ENCODE results near the gene HOXA7.

Gene HOXA7

DNA sequence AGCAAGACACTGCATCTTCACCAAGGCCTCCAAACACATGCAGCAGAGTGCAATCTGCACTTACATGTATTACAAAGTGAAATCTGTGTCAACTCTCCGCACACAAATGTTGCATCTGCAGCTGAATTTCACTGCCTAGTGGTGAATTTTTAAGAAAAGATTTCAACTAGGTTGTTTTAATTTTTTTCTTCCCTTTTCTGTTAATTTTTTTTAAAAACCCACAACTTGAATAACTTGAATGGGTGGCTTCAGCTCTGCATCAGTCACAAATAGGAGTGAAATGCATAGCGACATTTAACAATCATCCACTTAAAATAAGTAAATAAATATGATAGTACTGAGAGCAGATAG is 37.5 kb upstream of the HOXA7 start:
- DNase-seq (ENCODE audit: insufficient read length, low spot score) (no peak), FAIRE-seq (no peak)
- TF ChIP-seq SPI1 (IDR thresholded peaks at IDR 0.05; ENCODE audit: low read depth, low read length) (no peak), POLR2AphosphoS5 (IDR thresholded peaks at IDR 0.05; ENCODE audit: low read depth, low read length) (no peak), POLR2A (IDR thresholded peaks at IDR 0.05; ENCODE audit: low read depth, low read length) (no peak), POU2F2 (IDR thresholded peaks at IDR 0.05; ENCODE audit: low read depth, low read length) (no peak), TAF1 (IDR thresholded peaks at IDR 0.05; ENCODE audit: low read depth, low read length) (no peak), PAX5 (IDR thresholded peaks at IDR 0.05; ENCODE audit: insufficient read depth, low read length, severe bottlenecking) (no peak)

DNA sequence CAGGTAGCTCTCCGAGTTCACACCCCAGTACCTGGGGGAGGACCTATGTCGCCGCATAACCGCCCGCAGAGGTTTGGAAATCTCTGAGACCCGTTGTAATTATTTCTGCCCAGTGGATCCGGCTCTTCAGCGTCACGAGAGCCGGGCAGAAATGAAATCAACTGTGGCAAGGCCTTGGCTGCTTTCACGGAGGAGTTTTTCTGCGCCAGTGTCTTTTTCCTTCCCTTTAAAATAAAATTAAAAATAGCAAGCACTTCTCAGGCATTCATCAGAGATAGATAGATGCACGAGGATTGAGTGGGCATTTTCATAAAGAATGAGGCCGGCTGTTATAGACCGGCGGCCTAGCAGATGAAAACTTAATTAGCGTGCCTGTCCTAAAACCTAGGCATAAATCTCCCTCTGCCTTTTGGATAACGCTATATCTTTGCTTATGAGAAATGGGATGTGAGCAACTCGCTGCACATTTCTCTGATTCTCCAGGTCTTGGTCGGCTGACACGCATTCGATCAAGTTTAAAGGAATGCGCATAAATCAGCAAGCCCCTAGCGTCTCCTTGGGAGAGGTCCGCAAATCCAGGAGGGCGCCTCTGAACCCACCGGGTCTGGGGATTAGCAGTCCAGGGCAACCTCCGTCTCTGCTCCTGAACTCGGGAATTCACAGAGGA is 37.0 kb upstream of the HOXA7 start:
- no peak for DNase-seq (ENCODE audit: insufficient read length, low spot score)
- FAIRE-seq: no peak
- TF ChIP-seq SPI1 (IDR thresholded peaks at IDR 0.05; ENCODE audit: low read depth, low read length): no peak
- no peak for TF ChIP-seq POLR2AphosphoS5 (IDR thresholded peaks at IDR 0.05; ENCODE audit: low read depth, low read length)
- no peak for TF ChIP-seq POLR2A (IDR thresholded peaks at IDR 0.05; ENCODE audit: low read depth, low read length)
- no peak for TF ChIP-seq PAX5 (IDR thresholded peaks at IDR 0.05; ENCODE audit: insufficient read depth, low read length, severe bottlenecking)
- no peak for TF ChIP-seq POU2F2 (IDR thresholded peaks at IDR 0.05; ENCODE audit: low read depth, low read length)
- no peak for TF ChIP-seq TAF1 (IDR thresholded peaks at IDR 0.05; ENCODE audit: low read depth, low read length)

DNA sequence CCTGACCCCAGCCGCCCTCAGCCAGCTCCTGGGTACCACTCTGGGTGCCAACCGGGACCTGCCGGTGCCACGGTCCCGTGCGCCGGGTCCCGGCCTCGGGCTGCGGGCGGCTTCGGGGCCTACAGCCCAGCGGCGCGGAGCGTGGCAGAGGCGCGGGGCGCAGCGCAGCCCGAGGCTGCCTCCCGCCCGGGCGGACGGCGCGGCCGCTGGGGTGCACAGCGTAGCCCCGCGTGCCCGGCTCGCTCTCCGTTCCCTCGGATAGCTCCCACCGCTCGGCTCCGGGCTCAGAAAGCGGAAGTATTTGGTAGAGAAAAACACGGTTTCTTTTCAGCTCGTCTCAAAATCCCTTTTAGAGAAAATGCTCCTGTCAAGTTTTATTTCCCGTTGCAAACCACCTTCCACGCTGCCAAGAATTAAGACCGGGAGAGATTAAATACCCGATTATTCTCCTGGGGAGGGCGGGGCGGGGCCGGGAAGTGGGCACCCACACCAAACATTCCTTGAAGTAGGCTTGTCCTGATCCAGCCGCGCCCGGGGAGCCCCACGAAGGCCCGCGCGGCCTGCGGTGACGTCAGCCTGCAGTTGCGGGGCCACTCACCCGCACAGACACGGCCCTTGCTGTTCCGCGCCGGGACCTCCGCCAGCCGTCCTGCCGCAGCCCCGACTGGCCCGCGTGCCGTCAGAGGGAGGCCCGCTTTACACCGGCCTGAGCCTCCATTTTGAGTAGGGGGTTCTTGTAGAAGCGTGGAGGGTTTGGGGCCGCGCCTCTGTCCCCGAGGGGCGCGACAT is 36.3 kb upstream of the HOXA7 start:
- FAIRE-seq (no peak), DNase-seq (ENCODE audit: insufficient read length, low spot score) (no peak)
- no peak for TF ChIP-seq SPI1 (IDR thresholded peaks at IDR 0.05; ENCODE audit: low read depth, low read length)
- no peak for TF ChIP-seq POLR2AphosphoS5 (IDR thresholded peaks at IDR 0.05; ENCODE audit: low read depth, low read length)
- TF ChIP-seq POU2F2 (IDR thresholded peaks at IDR 0.05; ENCODE audit: low read depth, low read length): no peak
- TF ChIP-seq TAF1 (IDR thresholded peaks at IDR 0.05; ENCODE audit: low read depth, low read length): no peak
- TF ChIP-seq POLR2A (IDR thresholded peaks at IDR 0.05; ENCODE audit: low read depth, low read length): no peak
- TF ChIP-seq PAX5 (IDR thresholded peaks at IDR 0.05; ENCODE audit: insufficient read depth, low read length, severe bottlenecking): no peak

DNA sequence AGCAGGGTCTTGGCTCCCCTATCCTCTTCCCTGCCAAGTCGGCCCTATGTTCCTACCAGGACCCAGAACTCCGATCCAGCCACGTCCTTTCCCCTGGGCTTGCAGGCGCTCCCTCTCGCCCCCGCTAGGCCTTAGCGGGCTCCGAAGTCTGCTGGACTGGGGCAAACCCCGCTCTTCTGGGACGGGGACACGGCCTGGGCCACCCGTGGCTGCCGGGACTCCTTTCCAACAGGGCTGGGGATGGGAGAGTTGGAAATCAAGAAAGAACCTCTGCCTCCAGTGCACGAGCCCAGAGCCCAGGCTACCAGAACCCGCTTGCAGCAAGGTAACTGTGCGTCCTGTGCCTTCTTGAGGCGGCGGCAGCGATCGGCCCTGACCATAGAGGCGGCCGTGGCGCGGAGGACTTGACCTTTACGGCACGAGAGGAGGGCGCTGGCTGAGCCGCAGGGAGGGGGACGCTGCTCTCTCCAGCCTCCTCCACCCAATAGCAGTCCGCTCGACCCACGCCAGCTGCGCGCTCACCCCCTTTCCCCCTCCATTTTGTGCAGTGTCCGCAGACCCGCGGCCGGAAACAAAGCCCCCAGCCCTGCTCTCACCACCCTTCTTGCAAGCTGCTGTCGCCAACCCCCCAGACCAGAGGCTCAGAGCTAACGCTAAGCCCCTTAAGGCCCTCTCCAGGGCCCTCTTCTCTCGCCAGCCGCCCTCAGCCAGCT is 35.5 kb upstream of the HOXA7 start:
- DNase-seq (ENCODE audit: insufficient read length, low spot score) (no peak), FAIRE-seq (no peak)

DNA sequence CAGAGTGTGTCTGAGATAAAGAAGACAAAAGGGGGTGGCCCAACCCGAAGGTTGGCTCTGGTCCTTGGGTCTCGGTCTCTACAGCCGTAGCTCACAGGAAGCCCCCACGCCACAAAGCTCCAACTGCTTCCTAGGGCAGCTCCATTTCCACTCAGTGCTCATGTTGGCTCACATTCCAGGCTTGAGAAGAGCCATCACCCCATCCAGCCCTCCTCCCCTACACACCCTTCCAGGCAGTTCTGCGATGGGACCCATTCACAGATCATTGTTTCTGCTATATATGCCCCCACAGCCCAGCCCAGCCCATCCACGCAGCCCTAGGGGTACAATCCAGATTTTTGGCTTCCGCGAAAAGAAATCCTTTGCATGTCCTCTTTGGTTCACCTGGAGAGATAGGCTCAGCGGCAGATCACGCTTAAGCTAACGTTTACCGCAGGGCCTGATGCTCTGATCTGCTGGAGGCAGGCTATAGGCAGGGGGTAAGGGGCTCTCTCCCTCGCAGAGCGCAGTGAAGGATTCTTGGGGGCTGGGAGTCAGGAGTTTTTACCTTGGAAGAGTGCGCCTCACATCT is 34.8 kb upstream of the HOXA7 start:
- no peak for FAIRE-seq
- TF ChIP-seq POLR2AphosphoS5 (IDR thresholded peaks at IDR 0.05; ENCODE audit: low read depth, low read length) (no peak), TAF1 (IDR thresholded peaks at IDR 0.05; ENCODE audit: low read depth, low read length) (no peak)
- no peak for DNase-seq (ENCODE audit: insufficient read length, low spot score)

More for the DNA sequence above, 35.5 kb upstream of the HOXA7 start:
- TF ChIP-seq PAX5 (IDR thresholded peaks at IDR 0.05; ENCODE audit: insufficient read depth, low read length, severe bottlenecking) (no peak), TAF1 (IDR thresholded peaks at IDR 0.05; ENCODE audit: low read depth, low read length) (no peak), POLR2AphosphoS5 (IDR thresholded peaks at IDR 0.05; ENCODE audit: low read depth, low read length) (no peak), SPI1 (IDR thresholded peaks at IDR 0.05; ENCODE audit: low read depth, low read length) (no peak), POU2F2 (IDR thresholded peaks at IDR 0.05; ENCODE audit: low read depth, low read length) (no peak), POLR2A (IDR thresholded peaks at IDR 0.05; ENCODE audit: low read depth, low read length) (no peak)

DNA sequence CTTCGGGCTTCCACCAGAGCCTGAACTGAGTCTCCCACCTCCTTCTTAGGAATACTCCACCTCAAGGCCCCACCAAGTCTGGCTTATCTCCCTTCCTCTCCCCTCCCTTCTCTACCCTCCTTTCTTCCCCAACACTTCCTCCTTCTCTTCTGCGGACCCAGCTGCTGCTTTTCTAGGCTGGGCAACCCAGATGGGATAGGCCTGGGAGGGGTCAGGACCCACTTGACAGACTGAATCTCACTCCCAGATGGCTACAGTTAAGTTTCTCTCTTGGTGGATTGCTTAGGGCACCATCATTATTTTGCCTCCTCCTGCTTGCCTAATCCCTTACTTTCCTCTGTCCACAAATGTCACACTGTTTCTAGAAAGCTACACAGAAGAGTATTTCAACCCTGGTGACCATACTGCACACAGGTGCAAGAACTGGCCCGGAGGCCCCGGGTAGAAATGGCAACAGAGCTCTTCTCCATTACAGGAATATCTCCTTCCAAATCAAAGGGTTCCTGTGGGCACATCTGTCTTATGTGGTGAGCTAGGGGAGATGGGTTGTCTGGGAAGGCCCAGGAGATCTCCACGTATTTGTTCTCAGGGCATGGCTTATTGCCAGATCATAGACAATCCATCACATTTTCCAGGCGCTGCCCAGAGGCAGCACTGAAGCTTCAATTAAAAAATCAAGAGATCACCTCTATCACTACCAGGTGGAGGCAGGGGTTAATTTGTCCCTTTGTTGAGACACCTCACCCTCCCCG is 33.7 kb upstream of the HOXA7 start:
- DNase-seq (ENCODE audit: insufficient read length, low spot score) (no peak), FAIRE-seq (no peak)
- TF ChIP-seq TAF1 (IDR thresholded peaks at IDR 0.05; ENCODE audit: low read depth, low read length): no peak

DNA sequence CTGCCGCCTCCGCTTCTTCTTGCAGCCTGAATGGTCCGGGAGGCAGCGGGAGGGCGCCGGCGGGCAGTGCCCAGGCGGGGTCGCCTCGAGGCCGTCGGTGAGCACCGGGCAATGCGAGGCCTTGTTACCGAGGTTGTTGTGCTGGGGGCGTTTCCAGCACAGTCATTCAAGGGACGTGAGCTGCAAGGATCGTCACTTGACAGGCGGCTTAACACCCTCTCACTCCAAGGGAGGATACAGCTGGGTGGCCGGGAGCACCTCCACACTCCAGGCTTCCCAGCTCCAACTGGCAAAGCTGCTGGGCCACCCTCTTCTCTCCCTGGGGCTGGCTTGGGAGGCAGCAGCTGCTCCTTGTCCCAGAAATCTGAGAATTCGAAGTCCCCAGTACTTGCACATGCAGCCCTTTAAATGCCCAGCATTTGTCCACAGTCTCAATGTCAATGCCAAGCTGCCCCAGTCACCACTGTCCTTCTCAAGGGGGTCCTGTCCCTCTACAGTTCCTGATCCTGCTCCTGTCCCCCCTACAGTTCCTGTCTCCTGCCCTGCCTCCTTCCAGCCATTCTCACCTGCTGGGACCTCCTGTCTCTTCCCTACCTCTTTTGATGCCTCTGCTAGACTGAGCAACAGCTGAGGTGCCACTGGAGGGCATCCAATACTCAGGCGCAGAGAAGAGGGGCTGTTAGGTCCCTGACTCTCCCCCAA is 33.0 kb upstream of the HOXA7 start:
- DNase-seq (ENCODE audit: insufficient read length, low spot score): no peak
- TF ChIP-seq POU2F2 (IDR thresholded peaks at IDR 0.05; ENCODE audit: low read depth, low read length): no peak
- TF ChIP-seq POLR2AphosphoS5 (IDR thresholded peaks at IDR 0.05; ENCODE audit: low read depth, low read length): no peak
- no peak for TF ChIP-seq PAX5 (IDR thresholded peaks at IDR 0.05; ENCODE audit: insufficient read depth, low read length, severe bottlenecking)
- no peak for TF ChIP-seq SPI1 (IDR thresholded peaks at IDR 0.05; ENCODE audit: low read depth, low read length)
- no peak for TF ChIP-seq POLR2A (IDR thresholded peaks at IDR 0.05; ENCODE audit: low read depth, low read length)
- no peak for TF ChIP-seq TAF1 (IDR thresholded peaks at IDR 0.05; ENCODE audit: low read depth, low read length)
- FAIRE-seq: no peak

DNA sequence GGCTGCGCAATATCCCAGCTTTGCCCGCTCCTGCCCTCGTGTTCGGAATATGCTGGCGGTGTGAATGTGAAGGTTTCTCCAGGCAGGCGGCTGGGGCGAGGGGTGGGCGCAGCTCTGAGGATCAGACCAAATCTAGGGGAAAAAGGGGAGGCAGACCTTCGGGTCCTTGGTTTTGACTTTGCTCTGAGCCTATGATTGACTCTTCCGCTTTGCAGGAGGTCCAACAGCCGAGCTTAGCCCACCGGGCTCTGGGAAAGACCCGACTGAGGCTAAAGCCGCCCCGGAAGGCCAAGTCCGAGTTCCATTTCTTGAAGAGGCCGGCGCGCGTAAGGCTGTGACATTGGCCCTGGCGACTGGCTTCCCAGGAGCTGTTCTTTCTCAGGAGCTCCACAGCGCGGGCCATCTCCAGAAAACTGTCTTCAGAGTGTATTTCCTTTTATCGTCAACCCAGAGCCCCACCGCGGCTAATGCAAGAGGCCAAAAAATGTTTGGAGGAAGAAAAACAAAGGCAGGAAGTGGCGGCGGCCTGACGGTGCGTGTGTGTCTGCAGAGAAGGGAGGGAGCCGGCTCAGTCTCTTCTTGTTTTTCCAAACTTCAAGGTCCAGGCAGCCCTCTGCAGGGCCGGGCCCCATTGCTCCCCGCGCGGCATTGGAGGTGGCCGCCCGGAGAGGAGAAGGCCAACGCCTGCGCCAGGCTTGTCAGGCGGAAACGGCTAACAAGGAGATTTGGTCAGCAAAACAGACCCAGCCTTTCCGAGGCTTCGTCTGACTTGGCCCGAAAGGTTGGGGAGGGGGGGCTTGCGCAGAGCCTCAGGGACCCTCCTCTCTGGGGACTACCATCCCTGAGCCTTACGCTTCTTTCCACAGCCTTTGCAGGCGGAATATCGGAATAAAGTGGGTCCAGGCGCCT is 32.2 kb upstream of the HOXA7 start:
- DNase-seq (ENCODE audit: insufficient read length, low spot score): no peak
- TF ChIP-seq SPI1 (IDR thresholded peaks at IDR 0.05; ENCODE audit: low read depth, low read length): no peak
- TF ChIP-seq TAF1 (IDR thresholded peaks at IDR 0.05; ENCODE audit: low read depth, low read length): no peak
- FAIRE-seq: no peak
